ENCODE results near the gene LRMDA.

GRCh38 chr10:76206797-76207352, 775.5 kb downstream of the LRMDA start:
- TF ChIP-seq, protein P1, sequence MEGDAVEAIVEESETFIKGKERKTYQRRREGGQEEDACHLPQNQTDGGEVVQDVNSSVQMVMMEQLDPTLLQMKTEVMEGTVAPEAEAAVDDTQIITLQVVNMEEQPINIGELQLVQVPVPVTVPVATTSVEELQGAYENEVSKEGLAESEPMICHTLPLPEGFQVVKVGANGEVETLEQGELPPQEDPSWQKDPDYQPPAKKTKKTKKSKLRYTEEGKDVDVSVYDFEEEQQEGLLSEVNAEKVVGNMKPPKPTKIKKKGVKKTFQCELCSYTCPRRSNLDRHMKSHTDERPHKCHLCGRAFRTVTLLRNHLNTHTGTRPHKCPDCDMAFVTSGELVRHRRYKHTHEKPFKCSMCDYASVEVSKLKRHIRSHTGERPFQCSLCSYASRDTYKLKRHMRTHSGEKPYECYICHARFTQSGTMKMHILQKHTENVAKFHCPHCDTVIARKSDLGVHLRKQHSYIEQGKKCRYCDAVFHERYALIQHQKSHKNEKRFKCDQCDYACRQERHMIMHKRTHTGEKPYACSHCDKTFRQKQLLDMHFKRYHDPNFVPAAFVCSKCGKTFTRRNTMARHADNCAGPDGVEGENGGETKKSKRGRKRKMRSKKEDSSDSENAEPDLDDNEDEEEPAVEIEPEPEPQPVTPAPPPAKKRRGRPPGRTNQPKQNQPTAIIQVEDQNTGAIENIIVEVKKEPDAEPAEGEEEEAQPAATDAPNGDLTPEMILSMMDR (IDR thresholded peaks at IDR 0.05): no peak
- no peak for TF ChIP-seq POLR2AphosphoS5 (IDR thresholded peaks at IDR 0.05)
- TF ChIP-seq POLR2A (IDR thresholded peaks at IDR 0.05): no peak
- no peak for TF ChIP-seq EP300 (IDR thresholded peaks at IDR 0.05)
